ENCODE data around the gene ZNF418. TPM values are rescaled to one million over a fixed set of nuclear protein-coding genes. Genes with fewer than 3 reads are reported as not detected.

ZNF418 gene
- 14.3 and 24.6 TPM in 2 replicates for total RNA-seq (ENCODE audit: low replicate concordance)
- long read RNA-seq, partial matches to known transcripts, result 1 of 8 reads
- long read RNA-seq, other reads (novel, unspliced or antisense), result 6 of 8 reads

DNA sequence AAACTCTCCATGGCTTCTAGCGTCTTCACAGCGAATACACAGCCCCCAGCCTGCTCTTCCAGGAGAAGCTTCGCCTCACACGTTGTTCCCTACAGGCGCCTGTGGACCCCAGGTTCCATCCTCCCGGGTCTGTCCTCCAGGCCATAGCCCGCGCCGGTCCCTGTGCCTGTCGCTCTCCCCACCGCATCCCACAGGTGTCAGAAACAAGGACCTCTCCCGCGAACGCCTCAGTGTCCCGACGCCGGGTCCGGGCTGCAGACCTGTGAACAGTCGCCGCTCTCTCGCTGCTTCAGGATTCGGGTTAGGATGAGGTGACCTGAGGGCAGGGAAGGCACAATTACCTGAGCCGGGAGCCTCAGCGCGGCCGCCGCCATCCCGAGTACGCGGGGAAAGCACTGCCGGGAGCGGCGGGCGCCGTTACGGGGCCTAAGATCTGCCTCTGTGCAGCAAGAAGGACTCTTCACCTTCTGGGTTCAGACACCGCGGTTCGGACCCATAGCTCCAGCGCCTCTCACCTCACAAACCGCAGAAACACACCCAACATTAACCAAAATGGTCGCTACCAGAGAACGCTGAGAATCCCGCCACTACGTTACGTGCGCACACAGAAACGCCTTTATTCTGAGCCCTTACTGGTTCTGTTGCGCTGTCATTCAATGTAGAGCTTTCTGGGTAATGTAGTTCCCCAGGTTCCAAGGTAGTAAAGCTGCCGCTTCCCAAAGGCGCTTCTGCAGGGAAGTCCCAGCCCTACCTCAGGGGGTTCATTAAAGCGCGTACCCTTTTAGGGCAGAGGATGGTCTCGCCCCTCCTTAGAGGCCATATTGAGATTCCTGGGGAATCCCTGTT lies at the start of gene ZNF418:
TSS of gene ZNF418 (minus strand) at position 583 of the 846 bp plus-strand sequence. CDS start 1,580 bp downstream, outside the sequence.
- Mint-ChIP-seq H3K27ac (peak within 1 kb of the TSS; percentile 89), H3K4me3 (peak within 1 kb of the TSS; percentile 97), H3K9me3 (peaks cover 31% of the 10 kb centered on the region), H3K36me3 (peaks cover 71% of the 10 kb centered on the region), H3K27me3 (no peaks in the 10 kb centered on the region), H3K4me1 (ENCODE audit: unreplicated experiment) (peaks cover 11% of the 10 kb centered on the region)
- TF ChIP-seq, protein P1, sequence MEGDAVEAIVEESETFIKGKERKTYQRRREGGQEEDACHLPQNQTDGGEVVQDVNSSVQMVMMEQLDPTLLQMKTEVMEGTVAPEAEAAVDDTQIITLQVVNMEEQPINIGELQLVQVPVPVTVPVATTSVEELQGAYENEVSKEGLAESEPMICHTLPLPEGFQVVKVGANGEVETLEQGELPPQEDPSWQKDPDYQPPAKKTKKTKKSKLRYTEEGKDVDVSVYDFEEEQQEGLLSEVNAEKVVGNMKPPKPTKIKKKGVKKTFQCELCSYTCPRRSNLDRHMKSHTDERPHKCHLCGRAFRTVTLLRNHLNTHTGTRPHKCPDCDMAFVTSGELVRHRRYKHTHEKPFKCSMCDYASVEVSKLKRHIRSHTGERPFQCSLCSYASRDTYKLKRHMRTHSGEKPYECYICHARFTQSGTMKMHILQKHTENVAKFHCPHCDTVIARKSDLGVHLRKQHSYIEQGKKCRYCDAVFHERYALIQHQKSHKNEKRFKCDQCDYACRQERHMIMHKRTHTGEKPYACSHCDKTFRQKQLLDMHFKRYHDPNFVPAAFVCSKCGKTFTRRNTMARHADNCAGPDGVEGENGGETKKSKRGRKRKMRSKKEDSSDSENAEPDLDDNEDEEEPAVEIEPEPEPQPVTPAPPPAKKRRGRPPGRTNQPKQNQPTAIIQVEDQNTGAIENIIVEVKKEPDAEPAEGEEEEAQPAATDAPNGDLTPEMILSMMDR (conservative IDR thresholded peaks at IDR 0.05), result no peak
- DNase-seq (ENCODE audit: extremely low spot score, unreplicated experiment), result no peak

DNA sequence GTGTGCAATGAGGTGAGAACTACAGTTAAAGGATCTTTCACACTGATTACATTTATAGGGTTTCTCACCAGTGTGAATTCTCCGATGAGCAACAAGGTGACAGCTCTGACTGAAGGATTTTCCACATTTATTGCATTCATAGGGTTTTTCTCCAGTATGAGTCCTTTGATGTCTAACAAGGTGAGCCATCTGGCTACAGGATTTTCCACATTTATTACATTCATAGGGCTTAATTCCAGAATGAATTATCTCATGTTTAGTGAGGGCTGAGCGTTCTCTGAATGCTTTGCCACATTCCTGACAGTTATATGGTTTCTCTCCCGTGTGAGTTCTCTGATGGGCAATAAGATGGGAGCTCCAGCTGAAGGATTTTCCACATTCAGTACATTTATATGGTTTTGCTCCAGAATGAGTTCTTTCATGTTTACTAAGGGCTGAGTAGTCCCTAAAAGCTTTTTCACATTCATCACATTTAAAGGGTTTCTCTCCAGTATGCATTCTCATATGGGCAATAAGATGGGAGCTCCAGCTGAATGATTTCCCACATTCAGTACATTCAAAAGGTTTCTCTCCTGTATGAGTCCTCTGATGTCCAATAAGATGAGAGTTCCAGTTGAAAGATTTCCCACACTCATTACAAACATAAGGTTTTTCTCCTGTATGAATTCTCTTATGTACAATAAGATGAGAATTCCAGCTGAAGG lies 43.5 kb upstream of the ZNF418 start:
- TF ChIP-seq, protein P1 (conservative IDR thresholded peaks at IDR 0.05), result no peak
- peaks cover 3% of the 10 kb centered on the region for H3K27me3 Mint-ChIP-seq
- no peaks in the 10 kb centered on the region for H3K4me1 Mint-ChIP-seq (ENCODE audit: unreplicated experiment)
- H3K4me3 Mint-ChIP-seq, result no peak overlapping the region
- peaks cover 94% of the 10 kb centered on the region for H3K36me3 Mint-ChIP-seq
- H3K9me3 Mint-ChIP-seq, result peaks cover 48% of the 10 kb centered on the region
- H3K27ac Mint-ChIP-seq, result no peak overlapping the region
- no peak for DNase-seq (ENCODE audit: extremely low spot score, unreplicated experiment)

DNA sequence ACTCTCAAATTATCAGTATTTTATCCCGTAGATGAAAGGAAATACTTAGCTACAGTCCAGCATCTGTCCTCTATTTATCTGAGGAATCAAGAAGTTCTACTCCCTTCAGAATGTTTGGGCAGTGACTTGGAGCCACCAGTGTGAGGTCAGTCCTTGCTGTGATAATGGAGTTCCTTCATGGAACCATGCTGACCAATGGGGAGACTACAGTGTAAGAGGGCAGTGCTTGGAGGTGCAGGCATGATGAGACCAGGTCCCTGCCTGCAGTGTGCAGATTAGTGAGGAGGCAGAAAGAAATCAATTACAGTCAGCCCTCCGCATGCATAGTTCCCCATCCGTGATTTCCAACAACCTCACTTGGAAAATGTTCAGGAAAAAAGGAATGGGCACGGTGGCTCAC lies 39.2 kb upstream of the ZNF418 start, which contains the start of gene C19orf18:
TSS of gene C19orf18 (minus strand) at position 101 of the 400 bp plus-strand sequence. CDS start 102 bp downstream, outside the sequence.
- no peak within 1 kb of the TSS for H3K27ac Mint-ChIP-seq
- DNase-seq (ENCODE audit: extremely low spot score, unreplicated experiment), result no peak
- H3K4me3 Mint-ChIP-seq, result no peak within 1 kb of the TSS
- no peaks in the 10 kb centered on the region for H3K27me3 Mint-ChIP-seq
- H3K36me3 Mint-ChIP-seq, result peaks cover 62% of the 10 kb centered on the region
- TF ChIP-seq, protein P1 (conservative IDR thresholded peaks at IDR 0.05), result no peak
- H3K4me1 Mint-ChIP-seq (ENCODE audit: unreplicated experiment), result no peaks in the 10 kb centered on the region
- H3K9me3 Mint-ChIP-seq, result peaks cover 32% of the 10 kb centered on the region

DNA sequence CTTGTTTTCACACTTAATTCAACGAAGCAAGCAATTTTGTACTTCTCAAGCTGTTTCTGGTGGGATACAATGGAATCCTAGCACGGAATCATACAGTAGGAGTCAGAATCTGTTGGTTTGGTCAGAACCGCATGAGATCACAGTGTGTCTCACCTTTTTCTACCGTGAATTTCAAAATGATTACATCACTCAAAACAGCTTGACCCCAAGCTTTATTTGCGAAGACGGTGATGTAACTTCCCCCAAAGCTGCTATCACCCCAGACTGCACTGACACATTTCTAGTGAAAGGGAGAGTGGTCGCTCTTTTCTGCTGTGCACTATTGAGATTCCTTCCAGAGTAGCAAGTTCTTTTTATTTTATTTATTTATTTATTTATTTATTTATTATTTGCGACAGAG lies 29.6 kb upstream of the ZNF418 start:
- Mint-ChIP-seq H3K36me3 (peaks cover 12% of the 10 kb centered on the region), H3K27ac (no peak overlapping the region), H3K4me1 (ENCODE audit: unreplicated experiment) (no peaks in the 10 kb centered on the region), H3K27me3 (no peaks in the 10 kb centered on the region), H3K4me3 (no peak overlapping the region), H3K9me3 (peaks cover 13% of the 10 kb centered on the region)
- DNase-seq (ENCODE audit: extremely low spot score, unreplicated experiment), result no peak
- TF ChIP-seq, protein P1 (conservative IDR thresholded peaks at IDR 0.05), result no peak

DNA sequence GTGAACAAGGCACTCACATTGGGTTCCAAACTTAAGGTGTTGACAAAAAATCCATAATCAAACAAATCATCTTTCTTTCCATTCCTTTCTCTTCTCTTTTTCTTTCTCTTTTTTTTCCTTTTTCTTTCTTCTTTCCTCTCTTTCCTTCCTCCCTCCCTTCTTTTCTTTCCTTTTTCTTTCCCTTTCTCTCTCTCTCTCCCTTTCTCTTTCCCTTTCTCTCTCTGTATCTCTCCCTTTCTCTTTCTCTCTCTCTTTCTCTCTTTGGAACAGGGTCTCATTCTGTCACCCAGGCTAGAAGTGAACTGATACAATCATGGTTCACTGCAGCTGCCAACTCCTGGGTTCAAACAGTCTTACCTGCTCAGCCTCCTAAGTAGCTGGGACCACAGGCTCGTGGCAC lies 26.6 kb upstream of the ZNF418 start:
- Mint-ChIP-seq H3K4me1 (ENCODE audit: unreplicated experiment) (no peaks in the 10 kb centered on the region), H3K27me3 (no peaks in the 10 kb centered on the region), H3K4me3 (no peak overlapping the region), H3K27ac (no peak overlapping the region), H3K36me3 (peaks cover 4% of the 10 kb centered on the region), H3K9me3 (peaks cover 4% of the 10 kb centered on the region)
- DNase-seq (ENCODE audit: extremely low spot score, unreplicated experiment), result no peak
- TF ChIP-seq, protein P1 (conservative IDR thresholded peaks at IDR 0.05), result no peak

All from type B pancreatic cell (in vitro differentiated cells).